PC-3 (cell line): Measurements from ENCODE around the gene EDIL3.

Experiments used
- CTCF ChIP-seq: fragments of 300-600 bp; sonication (generic); conservative IDR thresholded peaks from 2 replicates; pipeline ENCODE4 v1.5.1; 2017; ENCODE audit warnings: antibody characterized with exemption, low read depth, mild to moderate bottlenecking, low read length
- EZH2phosphoT487 ChIP-seq: fragments of 300-600 bp; sonication (generic); IDR thresholded peaks from 2 replicates; pipeline ENCODE4 v1.6.1; 2018; ENCODE audit warnings: mild to moderate bottlenecking, antibody characterized with exemption, low read length, borderline replicate concordance

DNA sequence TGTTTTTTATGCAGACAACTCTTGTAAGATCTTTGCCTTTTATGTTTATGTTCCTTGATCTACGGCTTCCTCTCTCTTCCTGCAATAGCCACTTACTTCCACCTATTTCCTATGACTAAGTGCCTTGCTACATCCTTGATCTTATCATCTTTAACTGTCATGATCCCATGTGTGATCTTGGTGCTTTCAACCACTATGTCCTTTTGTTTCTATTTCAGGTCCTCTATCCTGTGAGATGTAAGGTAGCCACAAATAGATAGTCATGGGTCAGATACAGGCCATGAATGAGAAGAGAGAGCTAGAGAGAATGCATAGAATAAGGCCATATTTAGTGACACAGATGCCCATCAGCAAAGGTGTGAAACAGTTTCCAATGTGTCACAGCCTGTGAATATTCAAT, 420.4 kb downstream of the EDIL3 start:
- no peak for TF ChIP-seq CTCF
- no peak for TF ChIP-seq EZH2phosphoT487
